Duodenal mucosa (tissue), 2 donors: ENCODE results near the gene VAPA.

Experiments
- H3K27ac ChIP-seq: one replicate; pipeline ENCODE4 v1.7.0; 2013; ENCODE audit warnings: low read depth, low read length
- H3K27me3 ChIP-seq, 2 donors: one replicate each; pipeline ENCODE4 v1.7.0; 2013; ENCODE audit warnings: low read length in 2 of 2, control low read depth in 1 of 2; ENCODE audit not compliant: insufficient read depth in 2 of 2, control insufficient read depth in 1 of 2
- H3K36me3 ChIP-seq, 2 donors: one replicate each; pipeline ENCODE4 v1.7.0; 2013; ENCODE audit warnings: low read length in 2 of 2, control low read depth in 1 of 2; ENCODE audit not compliant: insufficient read depth in 2 of 2, control insufficient read depth in 1 of 2
- H3K4me1 ChIP-seq, 2 donors: one replicate each; pipeline ENCODE4 v1.7.0; 2013; ENCODE audit warnings: low read length in 2 of 2, control low read depth in 1 of 2; ENCODE audit not compliant: insufficient read depth in 2 of 2, control insufficient read depth in 1 of 2
- H3K4me3 ChIP-seq, 2 donors: one replicate each; pipeline ENCODE4 v1.7.0; 2013; ENCODE audit warnings: low read length in 2 of 2, low read depth in 1 of 2
- H3K9ac ChIP-seq, 2 donors: one replicate each; pipeline ENCODE4 v1.7.0; 2013; ENCODE audit warnings: low read length in 2 of 2, low read depth in 1 of 2
- H3K9me3 ChIP-seq, 2 donors: one replicate each; pipeline ENCODE4 v1.7.0; 2013; ENCODE audit warnings: low read length in 2 of 2, control low read depth in 1 of 2; ENCODE audit not compliant: control insufficient read depth in 1 of 2

Gene VAPA

GRCh38 chr18:9872823-9873222, 41.0 kb upstream of the VAPA start:
- Histone ChIP-seq H3K36me3 (no peaks in the 10 kb centered on the region), H3K4me1 (peaks cover 22 to 35% of the 10 kb centered on the region in 2 donors), H3K9ac (no peak overlapping the region), H3K4me3 (no peak overlapping the region), H3K27ac (no peak overlapping the region), H3K9me3 (no peaks in the 10 kb centered on the region), H3K27me3 (no peaks in the 10 kb centered on the region)

- Histone ChIP-seq H3K27ac (no peak overlapping the region), H3K9ac (no peak overlapping the region), H3K36me3 (no peaks in the 10 kb centered on the region), H3K9me3 (no peaks in the 10 kb centered on the region), H3K4me1 (peaks cover 10 to 21% of the 10 kb centered on the region in 2 donors), H3K27me3 (no peaks in the 10 kb centered on the region), H3K4me3 (no peak overlapping the region)
These were observed 39.1 kb upstream of the VAPA start for GRCh38 chr18:9874728-9875127.

- Histone ChIP-seq H3K9ac (no peak overlapping the region), H3K27me3 (no peaks in the 10 kb centered on the region), H3K36me3 (no peaks in the 10 kb centered on the region), H3K4me3 (no peak overlapping the region), H3K4me1 (peaks cover 0 to 12% of the 10 kb centered on the region in 2 donors), H3K27ac (no peak overlapping the region), H3K9me3 (no peaks in the 10 kb centered on the region)
These were observed 37.5 kb upstream of the VAPA start for GRCh38 chr18:9876212-9876866.

DNA sequence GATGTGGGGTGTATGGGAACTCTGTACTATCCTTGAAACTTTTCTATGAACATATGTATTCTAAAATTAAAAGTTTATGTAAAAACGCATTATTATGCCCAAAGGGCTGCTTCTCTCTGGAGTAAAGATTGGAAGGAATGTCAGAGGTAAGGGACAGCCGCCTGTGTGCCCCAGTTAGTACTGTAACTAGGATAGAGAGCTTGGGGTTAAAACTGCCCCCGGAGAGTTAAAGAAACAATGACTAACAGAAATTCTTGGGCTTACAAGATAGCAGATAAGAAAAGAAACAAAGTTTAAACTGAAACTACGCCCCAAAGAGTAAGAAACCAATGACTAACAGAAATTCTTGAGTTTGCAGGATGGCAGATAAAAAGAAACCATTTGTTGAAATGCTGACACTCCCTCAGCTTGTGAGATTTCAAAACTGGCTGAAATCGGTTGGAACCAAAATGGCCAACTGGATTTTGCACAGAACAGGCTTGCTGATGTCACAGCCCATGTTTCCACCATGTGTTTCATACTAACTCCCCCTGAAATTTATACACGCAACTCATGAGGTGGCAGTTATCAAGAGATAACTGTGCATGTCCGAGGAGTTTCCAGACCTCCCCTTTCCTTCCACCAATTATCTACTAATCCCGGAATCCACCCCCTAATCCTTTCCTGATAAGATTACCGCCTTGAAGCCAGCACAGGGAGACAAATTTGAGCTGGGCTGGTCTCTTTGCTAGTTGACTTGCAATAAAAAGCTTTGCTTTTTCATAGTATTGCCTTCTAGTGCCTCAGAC, 36.8 kb upstream of the VAPA start:
- no peak overlapping the region for H3K9ac ChIP-seq
- H3K27me3 ChIP-seq: no peaks in the 10 kb centered on the region
- peaks cover 0 to 12% of the 10 kb centered on the region in 2 donors for H3K4me1 ChIP-seq
- no peak overlapping the region for H3K27ac ChIP-seq
- H3K9me3 ChIP-seq: no peaks in the 10 kb centered on the region
- H3K36me3 ChIP-seq: no peaks in the 10 kb centered on the region
- peak overlapping the region in 1 of 2 donors; percentile 15 for H3K4me3 ChIP-seq

- no peaks in the 10 kb centered on the region for H3K36me3 ChIP-seq
- no peak overlapping the region for H3K27ac ChIP-seq
- H3K9ac ChIP-seq: no peak overlapping the region
- H3K4me3 ChIP-seq: no peak overlapping the region
- no peaks in the 10 kb centered on the region for H3K9me3 ChIP-seq
- H3K4me1 ChIP-seq: peaks cover 0 to 12% of the 10 kb centered on the region in 2 donors
- H3K27me3 ChIP-seq: no peaks in the 10 kb centered on the region
These were observed 36.2 kb upstream of the VAPA start for GRCh38 chr18:9877655-9878014.

GRCh38 chr18:9878095-9878494, 35.7 kb upstream of the VAPA start:
- Histone ChIP-seq H3K36me3 (no peaks in the 10 kb centered on the region), H3K27me3 (no peaks in the 10 kb centered on the region), H3K9me3 (no peaks in the 10 kb centered on the region), H3K4me3 (no peak overlapping the region), H3K9ac (no peak overlapping the region), H3K27ac (no peak overlapping the region), H3K4me1 (peaks cover 0 to 12% of the 10 kb centered on the region in 2 donors)

- Histone ChIP-seq H3K27ac (no peak overlapping the region), H3K36me3 (no peaks in the 10 kb centered on the region), H3K27me3 (no peaks in the 10 kb centered on the region), H3K9ac (no peak overlapping the region), H3K4me3 (no peak overlapping the region), H3K4me1 (peaks cover 0 to 12% of the 10 kb centered on the region in 2 donors), H3K9me3 (no peaks in the 10 kb centered on the region)
These were observed 35.0 kb upstream of the VAPA start for GRCh38 chr18:9878783-9879242.

GRCh38 chr18:9884090-9884489, 29.7 kb upstream of the VAPA start:
- Histone ChIP-seq H3K27ac (no peak overlapping the region), H3K27me3 (no peaks in the 10 kb centered on the region), H3K9ac (no peak overlapping the region), H3K4me3 (no peak overlapping the region), H3K4me1 (no peaks in the 10 kb centered on the region), H3K9me3 (no peaks in the 10 kb centered on the region), H3K36me3 (no peaks in the 10 kb centered on the region)

DNA sequence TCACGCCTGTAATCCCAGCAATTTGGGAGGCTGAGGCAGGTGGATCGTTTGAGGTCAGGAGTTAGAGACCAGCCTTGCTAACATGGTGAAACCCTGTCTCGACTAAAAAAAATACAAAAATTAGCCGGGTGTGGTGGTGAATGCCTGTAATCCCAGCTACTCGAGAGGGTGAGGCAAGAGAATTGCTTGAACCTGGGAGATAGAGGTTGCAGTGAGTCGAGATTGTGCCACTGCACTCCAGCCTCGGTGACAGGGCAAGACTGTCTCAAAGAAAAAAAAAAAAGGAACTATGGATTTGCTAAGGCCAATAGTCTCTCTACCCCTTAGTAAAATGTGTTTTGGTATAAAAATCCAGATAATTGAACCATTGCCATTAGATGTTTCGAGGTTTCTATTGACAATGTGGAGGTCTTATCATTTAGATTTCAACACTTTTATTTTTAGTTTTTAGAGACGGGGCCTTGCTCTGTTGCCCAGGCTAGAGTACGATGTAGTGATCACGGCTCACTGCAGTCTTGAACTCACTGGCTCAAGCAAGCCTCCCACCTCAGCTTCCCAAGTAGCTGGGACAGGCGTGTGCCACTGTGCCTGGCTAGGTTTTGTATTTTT, 29.2 kb upstream of the VAPA start:
- Histone ChIP-seq H3K4me3 (no peak overlapping the region), H3K27me3 (no peaks in the 10 kb centered on the region), H3K9me3 (no peaks in the 10 kb centered on the region), H3K4me1 (no peaks in the 10 kb centered on the region), H3K36me3 (no peaks in the 10 kb centered on the region), H3K9ac (no peak overlapping the region), H3K27ac (no peak overlapping the region)
